GM21619 (cell line): Measurements from ENCODE around the gene RNF112.

ENCODE experiments used
- ATAC-seq: cut with Tn5 transposase; IDR thresholded peaks from one replicate; pipeline ENCODE4 v1.9.1; 2021; ENCODE audit not compliant: unreplicated experiment

Gene RNF112

GRCh38 chr17:19387921-19388521 is 23.0 kb upstream of the RNF112 start:
- no peak for ATAC-seq

- no peak for ATAC-seq
Measured at GRCh38 chr17:19388791-19389785, 21.9 kb upstream of the RNF112 start.

GRCh38 chr17:19390951-19391350 is 20.1 kb upstream of the RNF112 start:
- no peak for ATAC-seq

GRCh38 chr17:19391432-19391831 is 19.6 kb upstream of the RNF112 start:
- no peak for ATAC-seq

DNA sequence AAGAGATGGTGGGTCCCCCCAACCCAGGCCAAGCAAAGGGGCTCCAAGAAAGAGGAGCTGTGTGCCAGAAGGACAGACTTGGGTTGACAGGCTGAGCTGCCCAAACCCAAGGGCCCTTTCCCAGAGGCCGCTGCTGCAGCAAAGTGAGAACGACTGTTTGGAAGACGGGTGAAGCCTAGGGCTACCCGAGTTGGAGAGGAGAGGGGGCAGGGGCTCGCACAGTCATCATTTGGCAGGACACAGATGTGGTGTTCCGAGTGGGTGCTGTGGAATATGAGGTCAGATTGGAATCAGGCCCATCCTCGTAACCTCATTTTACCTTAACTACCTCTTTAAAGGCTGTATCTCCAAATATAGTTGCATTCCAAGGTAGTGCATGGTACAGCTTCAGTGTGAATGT is 18.7 kb upstream of the RNF112 start:
- ATAC-seq = no peak

DNA sequence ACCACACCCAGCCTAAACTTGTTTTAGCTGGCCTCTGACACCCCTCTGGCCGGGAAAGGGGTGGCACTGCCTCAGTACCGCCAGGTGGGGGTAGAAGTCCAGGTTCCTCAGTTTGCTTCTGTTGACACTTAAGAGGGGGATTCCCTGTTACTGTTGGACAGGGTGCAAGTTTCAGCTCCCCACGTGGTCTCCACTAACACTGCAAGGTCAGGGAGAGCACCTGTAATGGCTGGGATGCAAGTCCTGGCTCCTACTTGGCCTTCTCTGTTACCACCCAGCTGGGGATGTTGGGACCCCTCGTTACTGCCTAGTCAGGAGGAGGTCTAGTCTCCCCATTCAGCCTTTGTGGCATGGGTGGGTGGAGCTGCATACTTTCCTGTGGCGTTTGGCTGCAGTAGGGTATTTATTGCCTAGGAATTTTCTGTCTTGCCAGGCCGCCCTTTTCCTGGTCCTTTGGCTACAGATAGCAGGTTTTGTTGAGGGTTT is 13.4 kb upstream of the RNF112 start:
- ATAC-seq = no peak

GRCh38 chr17:19398301-19399181 is 12.5 kb upstream of the RNF112 start:
- no peak for ATAC-seq

- ATAC-seq = no peak
Measured at GRCh38 chr17:19399750-19400450, 11.1 kb upstream of the RNF112 start.

GRCh38 chr17:19401321-19402010 is 9.6 kb upstream of the RNF112 start:
- ATAC-seq = no peak

DNA sequence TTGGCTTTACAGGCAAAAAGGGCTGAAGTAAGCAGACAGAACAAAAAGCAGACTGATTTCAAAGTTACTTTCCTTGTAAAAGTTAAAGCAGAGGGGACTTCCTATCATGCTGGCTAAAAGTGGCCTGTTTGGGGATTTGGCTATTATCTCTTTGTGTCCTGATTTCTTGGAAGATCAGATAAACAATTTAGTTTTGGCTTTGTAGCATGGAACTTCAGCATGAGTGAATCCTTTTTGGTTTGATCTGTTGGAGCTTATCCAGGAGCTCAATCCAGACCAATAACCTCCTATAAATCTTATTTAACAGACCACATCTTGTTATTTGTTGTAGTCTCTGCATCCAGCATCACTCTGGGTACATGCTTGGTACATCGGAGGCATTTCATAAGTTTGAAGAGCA is 8.9 kb upstream of the RNF112 start:
- no peak for ATAC-seq

DNA sequence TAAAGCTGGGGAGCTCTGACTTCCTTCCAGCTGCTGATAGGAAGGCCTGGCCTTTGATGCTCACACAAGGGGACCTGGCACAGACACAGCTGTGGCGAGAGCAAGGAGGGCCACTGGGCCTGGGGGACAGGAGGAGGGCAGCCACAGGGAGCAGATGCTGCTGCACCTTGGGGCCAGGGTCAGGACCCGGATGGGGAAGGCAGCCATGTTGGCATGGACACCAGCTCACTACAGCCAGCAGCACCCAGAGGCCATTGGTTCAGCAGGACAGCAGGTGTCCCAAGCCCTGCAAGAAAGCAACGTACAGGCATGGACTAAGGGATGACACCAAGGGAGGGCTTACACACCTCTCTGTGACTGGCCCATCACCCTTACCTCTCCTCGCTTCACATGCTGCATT is 8.0 kb upstream of the RNF112 start:
- ATAC-seq = no peak

GRCh38 chr17:19404264-19404663 is 6.8 kb upstream of the RNF112 start:
- no peak for ATAC-seq

DNA sequence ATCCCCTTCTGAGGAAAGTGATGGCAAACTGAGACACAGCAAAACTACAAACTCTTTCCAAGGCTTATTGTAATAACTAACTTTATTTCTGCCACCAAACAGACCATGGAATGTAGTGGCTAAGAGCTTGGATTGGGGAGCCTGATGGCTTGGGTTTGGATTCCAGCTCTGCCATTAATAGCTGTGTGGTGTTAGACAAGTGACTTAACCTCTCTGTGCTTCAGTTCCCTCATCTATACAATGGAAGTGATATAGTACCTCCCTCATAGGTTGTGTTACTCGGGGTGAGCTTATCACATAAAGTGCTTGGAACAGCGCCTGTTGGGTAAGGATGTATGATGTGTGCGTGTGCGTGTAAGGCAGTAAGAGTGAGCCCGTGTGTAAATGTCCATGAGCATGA is 5.9 kb upstream of the RNF112 start:
- no peak for ATAC-seq

GRCh38 chr17:19407601-19408345 is 3.3 kb upstream of the RNF112 start:
- no peak for ATAC-seq

GRCh38 chr17:19408346-19408710 is 2.7 kb upstream of the RNF112 start:
- no peak for ATAC-seq

DNA sequence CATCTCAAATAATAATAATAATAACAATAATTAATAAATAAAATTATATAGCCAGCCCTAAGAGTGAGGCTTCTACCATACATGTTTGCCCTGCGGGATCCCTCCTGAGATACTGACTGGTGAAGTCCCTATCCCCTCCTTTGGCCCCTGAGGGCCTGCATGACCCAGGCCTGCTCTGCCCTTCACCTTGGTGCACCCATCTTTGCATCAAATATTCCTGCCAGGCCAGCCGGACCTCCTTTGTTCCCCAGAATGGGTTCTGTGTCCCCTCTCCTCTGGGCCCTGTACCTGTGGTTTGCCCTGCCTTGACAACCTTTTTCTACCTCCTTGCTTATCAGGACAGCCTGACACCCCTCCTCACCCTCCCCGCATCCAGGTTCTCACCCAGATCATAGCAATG is 2.0 kb upstream of the RNF112 start:
- ATAC-seq = no peak

GRCh38 chr17:19409509-19409908 is 1.5 kb upstream of the RNF112 start:
- no peak for ATAC-seq

GRCh38 chr17:19410091-19410490 is 941 bp upstream of the RNF112 start:
- no peak for ATAC-seq

- ATAC-seq = no peak
Measured at GRCh38 chr17:19411631-19412030, 599 bp downstream of the RNF112 start.
